Limb (tissue), 2 donors: ENCODE measurements around the gene MEDAG.
"Not testable (repeated sequence)": the region's sequence is repeated elsewhere in the genome, so short reads cannot be mapped to it uniquely, and the experiment has no call there.

Source experiments
- DNase-seq, 2 donors: peaks; one replicate each; pipeline ENCODE4 v3.0.0-alpha.2; 2016; ENCODE audit errors: extremely low spot score in 2 of 2

The MEDAG gene

GRCh38 chr13:30907121-30907861, 1.2 kb downstream of the MEDAG start:
- no peak for DNase-seq

GRCh38 chr13:30908416-30908980, 2.4 kb downstream of the MEDAG start:
- DNase-seq, result peak; percentile 43

GRCh38 chr13:30910676-30911075, 4.6 kb downstream of the MEDAG start:
- DNase-seq, result no peak

GRCh38 chr13:30915691-30916541, 9.8 kb downstream of the MEDAG start:
- no peak for DNase-seq

- no peak for DNase-seq
These were observed 10.9 kb downstream of the MEDAG start for GRCh38 chr13:30916991-30917390.

- no peak for DNase-seq
These were observed 12.8 kb downstream of the MEDAG start for GRCh38 chr13:30918662-30919405.

- no peak for DNase-seq
These were observed 14.3 kb downstream of the MEDAG start for GRCh38 chr13:30920162-30920909.

GRCh38 chr13:30923418-30923817, 17.3 kb downstream of the MEDAG start:
- DNase-seq, result no peak

- no peak for DNase-seq
These were observed 18.6 kb downstream of the MEDAG start for GRCh38 chr13:30924721-30925120.

- no peak for DNase-seq
These were observed 19.4 kb downstream of the MEDAG start for GRCh38 chr13:30925429-30925828.

- no peak for DNase-seq
These were observed 20.7 kb downstream of the MEDAG start for GRCh38 chr13:30926781-30927180.

- not testable (repeated sequence) for DNase-seq
These were observed 21.1 kb downstream of the MEDAG start for GRCh38 chr13:30927188-30927587.

- DNase-seq, result no peak
These were observed 21.5 kb downstream of the MEDAG start for GRCh38 chr13:30927595-30927994.

- no peak for DNase-seq
These were observed 22.9 kb downstream of the MEDAG start for GRCh38 chr13:30928978-30929377.

- peak; percentile 6 to 75 for DNase-seq
These were observed 26.6 kb downstream of the MEDAG start, which contains the start of gene TEX26 for GRCh38 chr13:30932481-30933353. TSS of gene TEX26 (plus strand) at chr13:30932656. CDS start at chr13:30932716, 60 bp downstream.

- no peak for DNase-seq
These were observed 27.2 kb downstream of the MEDAG start for GRCh38 chr13:30933354-30933670.

GRCh38 chr13:30934381-30934780, 28.3 kb downstream of the MEDAG start:
- no peak for DNase-seq

GRCh38 chr13:30934803-30935202, 28.7 kb downstream of the MEDAG start:
- no peak for DNase-seq

GRCh38 chr13:30936971-30937370, 30.9 kb downstream of the MEDAG start:
- DNase-seq, result no peak

- no peak for DNase-seq
These were observed 37.8 kb downstream of the MEDAG start for GRCh38 chr13:30943881-30944280.
